ENCODE measurements around the gene ATG7.

- TF ChIP-seq CTCF (IDR thresholded peaks at IDR 0.05), result no peak
- TF ChIP-seq EZH2phosphoT487 (IDR thresholded peaks at IDR 0.05), result no peak
Measured at GRCh38 chr3:11413071-11413470, 140.9 kb downstream of the ATG7 start.

All from neural progenitor cell (in vitro differentiated cells).